ENCODE results near the gene CNNM1.

- TF ChIP-seq EZH2 (IDR thresholded peaks at IDR 0.05; ENCODE audit: borderline replicate concordance, low read depth, low read length), result no peak
- TF ChIP-seq, protein P1, sequence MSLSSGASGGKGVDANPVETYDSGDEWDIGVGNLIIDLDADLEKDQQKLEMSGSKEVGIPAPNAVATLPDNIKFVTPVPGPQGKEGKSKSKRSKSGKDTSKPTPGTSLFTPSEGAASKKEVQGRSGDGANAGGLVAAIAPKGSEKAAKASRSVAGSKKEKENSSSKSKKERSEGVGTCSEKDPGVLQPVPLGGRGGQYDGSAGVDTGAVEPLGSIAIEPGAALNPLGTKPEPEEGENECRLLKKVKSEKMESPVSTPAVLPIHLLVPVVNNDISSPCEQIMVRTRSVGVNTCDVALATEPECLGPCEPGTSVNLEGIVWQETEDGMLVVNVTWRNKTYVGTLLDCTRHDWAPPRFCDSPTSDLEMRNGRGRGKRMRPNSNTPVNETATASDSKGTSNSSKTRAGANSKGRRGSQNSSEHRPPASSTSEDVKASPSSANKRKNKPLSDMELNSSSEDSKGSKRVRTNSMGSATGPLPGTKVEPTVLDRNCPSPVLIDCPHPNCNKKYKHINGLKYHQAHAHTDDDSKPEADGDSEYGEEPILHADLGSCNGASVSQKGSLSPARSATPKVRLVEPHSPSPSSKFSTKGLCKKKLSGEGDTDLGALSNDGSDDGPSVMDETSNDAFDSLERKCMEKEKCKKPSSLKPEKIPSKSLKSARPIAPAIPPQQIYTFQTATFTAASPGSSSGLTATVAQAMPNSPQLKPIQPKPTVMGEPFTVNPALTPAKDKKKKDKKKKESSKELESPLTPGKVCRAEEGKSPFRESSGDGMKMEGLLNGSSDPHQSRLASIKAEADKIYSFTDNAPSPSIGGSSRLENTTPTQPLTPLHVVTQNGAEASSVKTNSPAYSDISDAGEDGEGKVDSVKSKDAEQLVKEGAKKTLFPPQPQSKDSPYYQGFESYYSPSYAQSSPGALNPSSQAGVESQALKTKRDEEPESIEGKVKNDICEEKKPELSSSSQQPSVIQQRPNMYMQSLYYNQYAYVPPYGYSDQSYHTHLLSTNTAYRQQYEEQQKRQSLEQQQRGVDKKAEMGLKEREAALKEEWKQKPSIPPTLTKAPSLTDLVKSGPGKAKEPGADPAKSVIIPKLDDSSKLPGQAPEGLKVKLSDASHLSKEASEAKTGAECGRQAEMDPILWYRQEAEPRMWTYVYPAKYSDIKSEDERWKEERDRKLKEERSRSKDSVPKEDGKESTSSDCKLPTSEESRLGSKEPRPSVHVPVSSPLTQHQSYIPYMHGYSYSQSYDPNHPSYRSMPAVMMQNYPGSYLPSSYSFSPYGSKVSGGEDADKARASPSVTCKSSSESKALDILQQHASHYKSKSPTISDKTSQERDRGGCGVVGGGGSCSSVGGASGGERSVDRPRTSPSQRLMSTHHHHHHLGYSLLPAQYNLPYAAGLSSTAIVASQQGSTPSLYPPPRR (CRISPR knock-in tag; IDR thresholded peaks at IDR 0.05; ENCODE audit: borderline replicate concordance), result no peak
- no peak for TF ChIP-seq GATAD2A (IDR thresholded peaks at IDR 0.05)
Observed at GRCh38 chr10:99292159-99292558, 37.0 kb upstream of the CNNM1 start.
